Breast epithelium (tissue), 4 donors: ENCODE data around the gene PPIG. TPM values are rescaled to one million over a fixed set of nuclear protein-coding genes. Genes with fewer than 3 reads are reported as not detected.
"Not testable (repeated sequence)": the region's sequence is repeated elsewhere in the genome, so short reads cannot be mapped to it uniquely, and the experiment has no call there.

ENCODE experiments used
- DNase-seq, 2 donors: peaks; one replicate each; pipeline ENCODE4 v3.0.0-alpha.2; 2019; ENCODE audit warnings: low spot score in 2 of 2
- H3K27ac ChIP-seq, 2 donors: fragments of 200-600 bp; sonication (generic) in 1 of 2; one replicate each; pipeline ENCODE4 v1.5.1; 2016 to 2019; ENCODE audit warnings: mild to moderate bottlenecking in 1 of 2
- H3K27me3 ChIP-seq, 2 donors: fragments of 200-600 bp; sonication (generic) in 1 of 2; one replicate each; pipeline versions ENCODE4 v1.5.1 to v1.6.0; 2017 to 2019; ENCODE audit warnings: control low read depth in 1 of 2, mild to moderate bottlenecking in 1 of 2
- H3K36me3 ChIP-seq: fragments of 200-600 bp; one replicate; pipeline ENCODE4 v1.5.1; 2019
- H3K4me1 ChIP-seq, 2 donors: fragments of 200-600 bp; sonication (generic); one replicate each; pipeline ENCODE4 v1.5.1; 2016 to 2019; ENCODE audit warnings: control low read depth in 1 of 2
- H3K4me3 ChIP-seq, 3 donors: fragments of 200-600 bp; sonication (generic); 1 replicate in 2 of 3; 2 replicates in 1 of 3; pipeline ENCODE4 v1.5.1; 2016 to 2019; ENCODE audit warnings: mild to moderate bottlenecking in 3 of 3, moderate library complexity in 2 of 3
- H3K9me3 ChIP-seq, 2 donors: fragments of 200-600 bp; sonication (generic) in 1 of 2; one replicate each; pipeline ENCODE4 v1.5.1; 2016 to 2019; ENCODE audit warnings: control low read depth in 1 of 2
- CTCF ChIP-seq, 3 donors: fragments of 450-650 bp; IDR thresholded peaks; one replicate each; pipeline ENCODE4 v1.5.1; 2016 to 2017; ENCODE audit warnings: antibody characterized with exemption in 3 of 3, mild to moderate bottlenecking in 3 of 3, moderate library complexity in 3 of 3
- POLR2A ChIP-seq: fragments of 450-650 bp; IDR thresholded peaks from one replicate; pipeline ENCODE4 v1.6.1; 2016; ENCODE audit warnings: antibody characterized with exemption, mild to moderate bottlenecking, moderate library complexity
- POLR2AphosphoS5 ChIP-seq, 3 donors: sonication (generic); formaldehyde crosslinking; IDR thresholded peaks; one replicate each; pipeline ENCODE4 v1.6.1; 2017; ENCODE audit warnings: antibody characterized with exemption in 3 of 3
- intact Hi-C: fragments of 100-400 bp; cut with DNase I; formaldehyde crosslinking; loops from one replicate; pipeline ENCODE4 v1.15.1; 2023; ENCODE audit warnings: low total_unique reads
- total RNA-seq, 3 donors: library from RNA; depleted of rRNA; stranded (reverse); fragments of >200 nt; gene quantifications; one replicate each; pipeline ENCODE4 v1.1.0, GENCODE V29; 2016

PPIG gene
- total RNA-seq, 3 donors from 2014 or later, result 35.5 to 67.9 (median 50.1) TPM

DNA sequence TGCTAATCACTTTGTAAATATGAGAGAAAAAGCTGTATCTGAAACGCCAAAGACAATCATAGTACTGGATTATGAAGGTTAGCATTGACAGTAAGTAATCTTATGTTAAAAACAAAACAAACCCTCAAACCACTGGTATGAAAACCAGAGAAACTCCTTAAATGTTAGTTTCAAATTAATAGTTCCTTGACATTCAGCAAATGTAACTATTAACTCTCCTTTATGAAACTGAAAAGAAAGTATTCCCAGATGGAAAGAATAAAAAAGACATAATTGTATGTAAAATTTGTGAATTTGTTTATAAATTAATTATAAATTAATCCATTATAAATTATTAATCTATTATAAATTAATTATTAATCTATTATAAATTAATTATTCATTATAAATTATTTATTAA lies 22.8 kb upstream of the PPIG start:
- Histone ChIP-seq H3K4me1 (no peaks in the 10 kb centered on the region), H3K4me3 (no peak overlapping the region), H3K27me3 (no peaks in the 10 kb centered on the region), H3K27ac (no peak overlapping the region), H3K9me3 (no peaks in the 10 kb centered on the region), H3K36me3 (no peaks in the 10 kb centered on the region)
- intact Hi-C loops, result no loop called here
- no peak for TF ChIP-seq POLR2A
- no peak for TF ChIP-seq POLR2AphosphoS5 (IDR thresholded peaks at IDR 0.05)
- no peak for TF ChIP-seq CTCF (IDR thresholded peaks at IDR 0.05)
- no peak for DNase-seq

DNA sequence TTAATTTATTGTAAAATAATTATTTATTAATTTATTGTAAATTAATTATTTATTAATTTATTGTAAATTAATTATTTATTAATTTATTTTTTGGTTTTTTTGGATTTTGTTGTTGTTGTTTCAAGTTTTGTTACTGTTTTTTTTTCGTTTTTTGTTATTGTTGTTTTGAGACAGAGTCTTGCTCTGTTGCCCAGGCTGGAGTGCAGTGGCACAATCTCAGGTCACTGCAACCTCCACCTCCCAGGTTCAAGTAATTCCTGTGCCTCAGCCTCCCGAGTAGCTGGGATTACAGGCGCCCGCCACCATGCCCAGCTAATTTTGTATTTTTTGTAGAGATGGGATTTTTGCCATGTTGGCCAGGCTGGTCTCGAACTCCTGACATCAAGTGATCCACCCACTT lies 22.1 kb upstream of the PPIG start:
- DNase-seq, H3K4me1 ChIP-seq, H3K36me3 ChIP-seq, intact Hi-C loops, H3K4me3 ChIP-seq, H3K9me3 ChIP-seq, H3K27me3 ChIP-seq, H3K27ac ChIP-seq: not testable (repeated sequence)

GRCh38 chr2:169562519-169562918 lies 21.6 kb upstream of the PPIG start:
- no peak overlapping the region for H3K27ac ChIP-seq
- no peak for DNase-seq
- H3K36me3 ChIP-seq, result no peaks in the 10 kb centered on the region
- no peaks in the 10 kb centered on the region for H3K4me1 ChIP-seq
- no peaks in the 10 kb centered on the region for H3K27me3 ChIP-seq
- H3K9me3 ChIP-seq, result no peaks in the 10 kb centered on the region
- intact Hi-C loops, result no loop called here
- TF ChIP-seq POLR2A, result no peak
- no peak for TF ChIP-seq POLR2AphosphoS5 (IDR thresholded peaks at IDR 0.05)
- no peak for TF ChIP-seq CTCF (IDR thresholded peaks at IDR 0.05)
- no peak overlapping the region for H3K4me3 ChIP-seq

DNA sequence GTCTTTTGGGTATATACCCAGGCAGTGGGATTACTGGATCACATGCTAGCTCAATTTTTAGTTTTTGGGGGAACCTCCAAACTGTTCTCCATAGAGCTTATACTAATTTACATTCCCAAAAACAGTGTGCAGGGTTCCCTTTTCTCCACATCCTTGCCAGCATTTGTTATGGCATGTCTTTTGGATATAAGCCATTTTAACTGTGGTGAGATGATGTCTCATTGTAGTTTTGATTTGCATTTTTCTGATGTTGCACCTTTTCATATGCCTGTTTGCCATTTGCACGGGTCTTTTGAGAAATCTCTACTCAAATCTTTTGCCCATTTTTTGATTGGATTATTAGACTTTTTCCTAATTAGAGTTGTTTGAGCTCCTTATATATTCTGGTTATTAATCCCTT lies 18.5 kb upstream of the PPIG start:
- Histone ChIP-seq H3K27ac (no peak overlapping the region), H3K4me1 (no peaks in the 10 kb centered on the region), H3K9me3 (no peaks in the 10 kb centered on the region), H3K27me3 (no peaks in the 10 kb centered on the region), H3K4me3 (no peak overlapping the region), H3K36me3 (no peaks in the 10 kb centered on the region)
- no peak for DNase-seq
- no peak for TF ChIP-seq POLR2A
- TF ChIP-seq CTCF (IDR thresholded peaks at IDR 0.05), result no peak
- no peak for TF ChIP-seq POLR2AphosphoS5 (IDR thresholded peaks at IDR 0.05)
- intact Hi-C loops, result no loop called here

GRCh38 chr2:169569948-169570347 lies 14.2 kb upstream of the PPIG start:
- no peaks in the 10 kb centered on the region for H3K27me3 ChIP-seq
- TF ChIP-seq POLR2AphosphoS5 (IDR thresholded peaks at IDR 0.05) (no peak), CTCF (IDR thresholded peaks at IDR 0.05) (no peak), POLR2A (no peak)
- H3K36me3 ChIP-seq, result no peaks in the 10 kb centered on the region
- no peak overlapping the region for H3K27ac ChIP-seq
- intact Hi-C loops, result no loop called here
- peaks cover 0 to 5% of the 10 kb centered on the region in 2 donors for H3K4me1 ChIP-seq
- H3K4me3 ChIP-seq, result no peak overlapping the region
- no peaks in the 10 kb centered on the region for H3K9me3 ChIP-seq
- no peak for DNase-seq

DNA sequence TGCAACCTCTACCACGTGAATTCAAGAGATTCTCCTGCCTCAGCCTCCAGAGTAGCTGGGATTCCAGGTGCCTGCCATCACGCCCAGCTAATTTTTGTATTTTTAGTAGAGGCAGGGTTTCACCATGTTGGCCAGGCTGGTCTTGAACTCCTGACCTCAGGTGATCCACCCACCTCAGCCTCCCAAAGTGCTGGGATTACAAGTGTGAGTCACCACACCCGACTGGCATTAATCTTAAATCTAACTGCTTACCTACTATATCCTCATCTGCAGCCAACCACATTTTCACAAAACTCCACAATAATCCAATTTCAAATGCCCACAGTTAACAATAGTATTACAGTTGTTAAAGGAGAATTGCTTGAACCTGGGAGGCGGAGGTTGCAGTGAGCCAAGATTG lies 13.4 kb upstream of the PPIG start:
- DNase-seq, H3K4me1 ChIP-seq, H3K4me3 ChIP-seq, H3K9me3 ChIP-seq, intact Hi-C loops, H3K27me3 ChIP-seq, H3K36me3 ChIP-seq, H3K27ac ChIP-seq: not testable (repeated sequence)
